ENCODE data around the gene CELSR1.

The CELSR1 gene

GRCh38 chr22:46484156-46484860 is 53.1 kb downstream of the CELSR1 start:
- DNase-seq (ENCODE audit: low spot score) = no peak
- Histone ChIP-seq H3K4me3 (no peak overlapping the region), H3K27ac (no peak overlapping the region)
- TF ChIP-seq, protein P1, sequence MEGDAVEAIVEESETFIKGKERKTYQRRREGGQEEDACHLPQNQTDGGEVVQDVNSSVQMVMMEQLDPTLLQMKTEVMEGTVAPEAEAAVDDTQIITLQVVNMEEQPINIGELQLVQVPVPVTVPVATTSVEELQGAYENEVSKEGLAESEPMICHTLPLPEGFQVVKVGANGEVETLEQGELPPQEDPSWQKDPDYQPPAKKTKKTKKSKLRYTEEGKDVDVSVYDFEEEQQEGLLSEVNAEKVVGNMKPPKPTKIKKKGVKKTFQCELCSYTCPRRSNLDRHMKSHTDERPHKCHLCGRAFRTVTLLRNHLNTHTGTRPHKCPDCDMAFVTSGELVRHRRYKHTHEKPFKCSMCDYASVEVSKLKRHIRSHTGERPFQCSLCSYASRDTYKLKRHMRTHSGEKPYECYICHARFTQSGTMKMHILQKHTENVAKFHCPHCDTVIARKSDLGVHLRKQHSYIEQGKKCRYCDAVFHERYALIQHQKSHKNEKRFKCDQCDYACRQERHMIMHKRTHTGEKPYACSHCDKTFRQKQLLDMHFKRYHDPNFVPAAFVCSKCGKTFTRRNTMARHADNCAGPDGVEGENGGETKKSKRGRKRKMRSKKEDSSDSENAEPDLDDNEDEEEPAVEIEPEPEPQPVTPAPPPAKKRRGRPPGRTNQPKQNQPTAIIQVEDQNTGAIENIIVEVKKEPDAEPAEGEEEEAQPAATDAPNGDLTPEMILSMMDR (IDR thresholded peaks at IDR 0.05) = no peak

DNA sequence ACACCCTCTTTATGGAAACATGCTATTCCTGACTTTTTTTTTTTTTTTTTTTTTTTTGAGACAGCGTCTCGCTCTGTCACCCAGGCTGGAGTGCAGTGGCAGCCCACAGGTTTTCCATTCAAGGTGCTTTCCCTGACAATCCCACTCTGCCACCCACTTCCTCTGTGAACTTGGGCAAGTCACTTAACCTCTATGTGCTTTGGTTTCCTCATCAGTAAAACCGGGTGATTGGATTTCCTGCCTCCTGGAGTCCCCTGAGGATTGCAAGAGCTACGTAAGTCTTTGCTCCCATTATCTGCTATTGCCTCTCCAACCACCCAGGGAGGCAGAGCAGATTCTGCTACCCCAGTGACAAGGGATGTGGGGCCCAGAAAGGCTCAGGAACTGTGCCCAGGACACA is 54.1 kb downstream of the CELSR1 start:
- TF ChIP-seq, protein P1 (IDR thresholded peaks at IDR 0.05) = no peak
- no peak for DNase-seq (ENCODE audit: low spot score)
- no peak overlapping the region for H3K27ac ChIP-seq
- no peak overlapping the region for H3K4me3 ChIP-seq

GRCh38 chr22:46482056-46482675 is 55.3 kb downstream of the CELSR1 start:
- no peak for DNase-seq (ENCODE audit: low spot score)
- TF ChIP-seq, protein P1 (IDR thresholded peaks at IDR 0.05) = no peak
- Histone ChIP-seq H3K4me3 (no peak overlapping the region), H3K27ac (no peak overlapping the region)

GRCh38 chr22:46481386-46481785 is 56.0 kb downstream of the CELSR1 start:
- TF ChIP-seq, protein P1 (IDR thresholded peaks at IDR 0.05) = no peak
- Histone ChIP-seq H3K4me3 (no peak overlapping the region), H3K27ac (no peak overlapping the region)
- no peak for DNase-seq (ENCODE audit: low spot score)

DNA sequence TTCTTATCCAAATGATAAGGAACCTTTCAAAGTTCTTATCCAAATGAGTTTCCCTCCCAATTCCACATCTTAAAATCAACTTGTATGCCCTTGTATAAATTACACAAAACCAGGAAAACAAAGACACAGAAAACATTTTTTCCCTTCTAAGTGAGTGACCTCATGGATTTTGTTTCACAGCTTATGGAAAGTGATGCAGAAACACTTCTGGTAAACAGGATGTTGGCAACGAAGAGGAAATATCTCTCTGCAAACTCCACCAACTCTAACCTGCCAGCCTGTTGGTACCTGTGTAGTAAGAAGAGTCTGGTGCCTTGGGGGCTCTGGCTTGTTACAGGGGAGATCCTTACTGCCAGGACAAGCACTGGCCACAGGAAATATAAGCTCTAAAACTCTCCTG is 57.0 kb downstream of the CELSR1 start:
- no peak overlapping the region for H3K4me3 ChIP-seq
- TF ChIP-seq, protein P1 (IDR thresholded peaks at IDR 0.05) = no peak
- no peak for DNase-seq (ENCODE audit: low spot score)
- H3K27ac ChIP-seq = no peak overlapping the region

DNA sequence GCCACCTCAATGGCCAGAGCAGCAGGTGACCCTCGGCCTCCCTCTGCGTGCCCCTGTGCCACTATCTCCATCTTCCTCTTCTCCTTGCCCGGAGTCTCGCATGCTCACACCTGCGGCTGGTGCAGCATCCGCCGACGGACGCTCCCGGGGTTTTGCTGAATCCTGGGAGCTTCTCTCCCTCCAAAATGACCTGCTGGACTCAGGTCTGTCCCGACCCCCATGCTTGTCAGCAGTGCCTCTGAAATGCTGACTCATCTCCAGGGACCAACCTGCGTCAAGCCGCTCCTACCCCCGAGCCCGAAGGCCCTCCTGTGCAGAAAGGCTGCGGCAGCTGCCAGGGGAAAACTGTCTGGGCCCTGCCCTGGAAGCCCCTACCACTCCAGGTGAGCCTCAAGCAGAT is 58.4 kb downstream of the CELSR1 start:
- DNase-seq (ENCODE audit: low spot score) = no peak
- TF ChIP-seq, protein P1 (IDR thresholded peaks at IDR 0.05) = no peak
- Histone ChIP-seq H3K4me3 (no peak overlapping the region), H3K27ac (no peak overlapping the region)

GRCh38 chr22:46478083-46478551 is 59.3 kb downstream of the CELSR1 start:
- no peak overlapping the region for H3K27ac ChIP-seq
- DNase-seq (ENCODE audit: low spot score) = no peak
- H3K4me3 ChIP-seq = no peak overlapping the region
- TF ChIP-seq, protein P1 (IDR thresholded peaks at IDR 0.05) = no peak

Measured in coronary artery (tissue), 2 donors.